GM18519 (cell line): ENCODE measurements around the gene RAB29.

Source experiments
- ATAC-seq: cut with Tn5 transposase; IDR thresholded peaks from one replicate; pipeline ENCODE4 v1.9.1; 2021; ENCODE audit warnings: mild to moderate bottlenecking, moderate library complexity; ENCODE audit not compliant: unreplicated experiment, low FRiP score

Gene RAB29

DNA sequence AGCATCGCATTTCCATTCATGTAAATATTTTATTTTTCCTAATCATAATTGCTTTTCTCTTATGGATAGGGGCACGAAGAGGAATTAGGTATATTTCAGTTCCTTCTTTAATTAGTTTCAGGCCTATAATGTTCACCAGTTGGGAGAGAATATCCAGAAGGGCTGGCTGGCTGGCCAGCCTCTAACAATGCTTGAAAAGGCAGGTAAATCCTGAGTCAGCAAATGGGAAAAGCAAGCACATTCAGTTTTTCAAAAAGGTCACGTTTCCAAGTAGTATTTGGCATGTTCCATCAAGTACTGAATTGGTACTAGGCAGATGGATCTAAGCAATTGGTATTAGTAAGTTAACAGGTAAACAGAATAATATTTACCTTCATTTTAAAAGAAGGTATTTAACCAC, 8.0 kb downstream of the RAB29 start:
- ATAC-seq: no peak

DNA sequence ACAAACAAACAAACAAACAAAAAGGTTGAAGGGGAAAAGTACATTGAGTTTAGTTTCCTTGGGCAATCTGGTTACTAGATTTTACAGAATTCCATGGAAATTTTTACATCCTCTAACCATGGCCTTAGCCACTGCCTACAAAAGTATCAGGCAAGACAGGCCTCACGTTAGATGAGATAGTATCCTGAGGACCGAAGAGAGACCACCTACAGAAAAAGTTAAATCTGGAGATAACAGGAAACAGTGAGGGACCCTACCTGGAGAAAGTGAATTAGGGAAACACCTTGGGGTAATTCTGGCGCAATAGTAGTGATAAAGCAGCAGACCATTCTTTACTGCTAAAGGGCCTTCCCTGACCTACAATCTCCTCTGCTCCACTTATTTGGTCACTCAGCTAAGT, 8.7 kb downstream of the RAB29 start:
- no peak for ATAC-seq

DNA sequence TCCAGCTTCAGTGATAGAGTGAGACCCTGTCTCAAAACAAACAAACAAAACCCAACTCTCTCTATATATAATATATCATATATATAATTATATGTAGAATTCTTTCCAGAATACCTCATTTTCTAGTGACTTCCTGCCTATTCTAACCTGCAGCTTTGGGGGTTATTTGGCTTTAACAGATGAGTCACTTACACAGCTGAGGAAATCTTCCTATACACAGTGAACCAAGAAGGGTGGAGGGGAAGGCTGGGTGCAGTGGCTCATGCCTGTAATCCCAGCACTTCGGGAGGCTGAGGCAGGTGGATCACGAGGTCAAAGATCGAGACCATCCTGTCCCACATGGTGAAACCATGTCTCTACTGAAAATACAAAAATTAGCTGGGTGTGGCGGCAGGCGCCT, 9.2 kb downstream of the RAB29 start:
- no peak for ATAC-seq

DNA sequence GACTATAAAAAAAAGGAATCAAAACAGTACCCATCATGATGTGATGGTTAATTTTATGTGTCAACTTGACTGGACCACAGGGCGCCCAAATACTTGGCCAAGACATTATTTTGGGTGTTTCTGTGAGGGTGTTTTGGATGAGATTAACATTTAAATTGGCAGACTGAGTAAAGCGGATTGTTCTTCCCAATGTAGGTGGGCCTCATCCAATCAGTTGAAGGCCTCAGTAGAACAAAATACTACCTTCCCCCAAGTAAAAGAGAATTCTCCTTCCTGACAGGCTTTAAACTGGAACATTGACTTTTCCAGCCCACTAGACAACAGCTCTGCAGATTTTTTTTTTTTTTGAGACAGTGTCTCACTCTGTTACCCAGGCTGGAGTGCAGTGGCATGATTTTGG, 10.7 kb downstream of the RAB29 start:
- no peak for ATAC-seq

DNA sequence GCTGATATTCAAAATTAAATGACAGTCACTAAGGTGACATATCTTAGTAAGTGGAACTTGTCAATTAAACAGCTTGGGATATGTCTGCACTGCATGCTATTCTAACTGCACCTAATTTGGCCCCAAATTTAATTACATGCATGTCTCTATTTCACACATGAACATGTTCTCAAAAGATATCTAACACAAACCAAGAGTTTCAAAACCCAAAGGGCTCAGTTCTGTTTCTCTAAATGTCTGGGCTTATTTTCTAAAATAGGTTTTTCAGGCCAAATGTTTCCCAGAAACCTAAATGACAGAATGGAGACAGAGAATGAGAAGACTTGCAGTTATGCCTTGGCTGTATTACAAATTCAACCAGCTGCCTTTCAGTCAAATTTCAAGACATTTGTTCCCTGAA, 11.3 kb downstream of the RAB29 start:
- ATAC-seq: no peak

DNA sequence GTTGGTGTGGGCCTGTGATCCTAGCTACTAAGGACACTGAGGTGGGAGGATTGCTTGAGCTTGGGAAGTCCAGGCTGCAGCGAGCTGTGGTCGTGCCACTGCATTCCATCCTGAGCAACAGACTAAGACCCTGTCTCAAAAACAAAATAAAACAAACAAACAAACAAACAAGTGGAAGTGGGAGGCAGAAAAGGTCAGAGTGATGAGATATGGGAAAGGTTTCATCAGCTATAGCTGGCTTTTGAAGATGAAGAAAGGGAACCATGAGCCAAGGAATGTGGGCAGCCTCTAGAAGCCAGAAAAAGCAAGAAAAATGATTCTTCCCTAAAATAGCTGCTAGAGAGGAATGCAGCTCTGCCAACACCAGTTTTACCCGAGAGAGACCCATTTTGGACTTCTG, 14.7 kb downstream of the RAB29 start:
- ATAC-seq: no peak

DNA sequence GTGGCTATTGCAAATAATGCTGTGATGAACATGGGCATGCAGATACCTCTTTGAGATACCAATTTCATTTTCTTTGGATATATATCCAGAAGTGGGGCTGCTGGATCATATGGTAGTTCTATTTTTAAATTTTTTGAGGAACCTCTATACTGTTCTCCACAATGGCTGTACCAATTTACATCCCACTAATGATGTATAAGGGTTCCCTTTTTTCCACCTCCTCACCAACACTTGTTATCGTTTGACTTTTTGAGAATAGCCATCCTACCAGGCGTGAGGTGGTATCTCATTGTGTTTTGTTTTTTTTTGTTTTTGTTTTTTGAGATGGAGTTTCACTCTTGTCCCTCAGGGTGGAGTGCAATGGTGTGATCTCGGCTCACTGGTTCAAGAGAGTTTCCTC, 18.7 kb downstream of the RAB29 start:
- ATAC-seq: no peak

DNA sequence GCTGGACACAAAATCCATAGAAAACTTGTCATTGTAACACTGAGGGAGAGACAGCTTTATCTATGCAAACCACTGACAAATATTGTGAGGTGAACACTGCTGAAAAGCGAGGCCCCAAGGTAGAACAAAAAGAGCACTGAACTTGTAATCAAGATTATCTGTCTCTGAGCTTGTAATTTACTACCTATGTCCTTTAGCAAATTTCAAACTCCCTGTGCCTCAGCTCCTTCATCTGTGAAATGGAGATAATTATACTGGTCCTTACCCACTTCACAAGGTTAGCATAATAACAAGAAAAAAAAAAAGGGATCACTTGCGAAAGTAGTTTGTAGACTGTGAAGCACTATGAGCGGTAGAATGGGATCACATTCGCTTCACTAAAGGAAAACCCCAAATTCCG, 20.4 kb downstream of the RAB29 start:
- ATAC-seq: no peak

DNA sequence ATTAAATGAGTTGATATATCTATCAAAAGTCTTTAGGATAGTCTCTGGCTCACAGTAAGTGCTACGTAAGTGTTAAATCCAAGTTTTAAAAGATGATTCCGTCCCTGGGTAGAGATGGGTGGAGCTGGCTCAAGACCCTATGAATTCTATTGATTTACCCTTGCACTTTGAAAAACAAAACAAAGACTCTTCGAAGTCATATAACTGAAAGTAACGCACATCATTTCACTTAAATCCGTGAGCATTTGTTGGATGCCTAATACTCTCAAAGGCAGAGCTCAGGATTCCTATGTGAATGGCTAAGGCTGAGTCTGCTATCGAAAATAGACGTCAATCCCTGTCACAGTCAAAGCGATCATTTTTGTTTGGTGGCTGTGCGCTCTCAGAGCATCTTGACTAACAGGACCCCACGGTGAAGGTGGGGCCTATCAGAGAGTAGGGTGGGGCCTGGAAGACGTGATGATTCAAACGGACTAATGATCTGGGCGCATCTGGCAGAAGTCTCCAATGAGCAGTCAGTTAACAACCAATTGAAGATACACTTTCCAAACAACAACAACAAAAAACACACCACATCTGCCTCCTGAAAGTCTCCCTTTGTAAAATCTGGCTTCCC, 24.1 kb downstream of the RAB29 start:
- no peak for ATAC-seq

DNA sequence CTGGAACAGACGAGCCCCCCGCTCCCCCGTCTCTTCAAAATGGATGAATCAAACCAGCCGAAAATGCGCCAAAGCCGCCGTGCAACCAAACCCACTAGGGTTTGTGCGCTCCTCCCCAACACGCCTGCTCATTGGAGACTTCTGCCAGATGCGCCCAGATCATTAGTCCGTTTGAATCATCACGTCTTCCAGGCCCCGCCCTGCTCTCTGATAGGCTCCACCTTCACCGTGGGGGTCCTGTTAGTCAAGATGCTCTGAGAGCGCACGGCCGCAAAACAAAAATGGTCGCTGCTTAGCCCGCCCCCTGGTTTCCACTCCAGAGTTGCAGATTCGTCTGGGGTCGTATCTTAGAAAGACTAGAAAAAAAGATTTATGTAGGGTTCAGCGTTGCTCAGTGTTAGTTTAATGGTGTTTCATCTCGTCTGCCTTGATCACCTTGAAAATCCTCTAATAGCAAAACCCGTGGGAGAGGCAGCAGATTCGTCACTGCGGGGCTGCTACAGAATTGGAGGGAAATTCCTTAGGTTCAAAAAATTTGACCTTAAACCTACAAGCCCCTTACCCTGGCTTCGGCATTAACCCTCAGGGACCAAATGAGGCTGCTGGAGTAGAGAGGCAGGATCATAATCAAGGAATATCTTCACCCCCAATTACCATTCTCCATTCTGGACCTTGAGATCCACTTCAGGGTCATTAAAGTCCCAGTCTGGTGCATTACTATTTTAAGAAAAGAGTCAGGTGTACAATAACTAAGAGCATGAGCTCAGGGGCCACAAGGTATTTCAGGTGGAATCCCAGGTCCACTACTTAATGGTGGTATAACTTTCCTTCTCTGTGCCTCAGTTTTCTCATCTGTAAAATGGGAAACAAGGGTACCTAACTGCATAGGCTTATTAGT, 24.9 kb downstream of the RAB29 start, which contains the start of gene NUCKS1:
Gene NUCKS1 (minus strand): TSS at position 45 of the 898 bp plus-strand sequence. CDS start 209 bp downstream, outside the sequence.
- peak; percentile 63 for ATAC-seq

DNA sequence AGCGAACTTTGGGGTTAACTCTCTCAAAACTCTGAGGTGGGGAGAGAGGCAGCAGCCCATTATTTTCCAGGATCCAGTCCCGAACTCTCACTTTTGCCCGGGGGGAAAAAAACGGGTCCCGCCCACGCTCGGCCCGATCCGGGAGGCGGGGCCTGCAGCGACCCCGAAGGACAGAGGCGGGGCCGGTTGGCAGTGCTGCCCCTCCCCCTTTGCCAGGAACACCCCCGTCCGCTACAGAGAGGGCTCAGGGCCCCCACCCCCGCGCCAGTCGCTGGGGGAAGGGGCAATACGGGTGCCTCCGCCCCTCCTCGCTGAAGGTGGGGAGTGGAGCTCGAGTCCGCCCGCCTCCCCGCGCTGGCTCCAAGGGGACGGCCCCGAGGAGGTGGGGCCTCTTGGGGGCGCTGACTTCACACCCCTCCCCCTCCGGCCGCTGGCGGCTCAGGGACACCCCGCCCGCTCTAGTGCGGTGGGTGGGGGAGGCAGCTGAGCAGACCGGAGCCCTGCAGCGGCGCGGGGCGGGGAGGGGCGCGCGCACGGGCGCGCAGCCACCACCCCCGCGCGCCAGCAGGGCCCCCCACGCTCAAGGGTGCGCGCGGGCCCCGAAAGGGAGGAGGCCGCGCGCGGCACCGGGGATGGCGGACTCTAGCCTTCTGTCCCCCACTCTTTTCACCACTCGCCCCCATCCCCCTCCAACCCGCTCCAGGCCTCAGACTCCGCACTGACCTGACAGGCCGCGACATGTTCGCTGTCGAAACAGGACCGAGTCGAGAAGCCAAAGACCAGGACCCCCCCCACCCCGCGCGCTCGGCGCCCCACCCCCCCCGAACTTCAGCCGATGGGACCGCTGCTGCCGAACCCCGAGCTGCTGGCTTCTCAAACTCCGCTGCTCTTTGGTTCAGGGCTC, 25.8 kb downstream of the RAB29 start:
- ATAC-seq: peak; percentile 61

DNA sequence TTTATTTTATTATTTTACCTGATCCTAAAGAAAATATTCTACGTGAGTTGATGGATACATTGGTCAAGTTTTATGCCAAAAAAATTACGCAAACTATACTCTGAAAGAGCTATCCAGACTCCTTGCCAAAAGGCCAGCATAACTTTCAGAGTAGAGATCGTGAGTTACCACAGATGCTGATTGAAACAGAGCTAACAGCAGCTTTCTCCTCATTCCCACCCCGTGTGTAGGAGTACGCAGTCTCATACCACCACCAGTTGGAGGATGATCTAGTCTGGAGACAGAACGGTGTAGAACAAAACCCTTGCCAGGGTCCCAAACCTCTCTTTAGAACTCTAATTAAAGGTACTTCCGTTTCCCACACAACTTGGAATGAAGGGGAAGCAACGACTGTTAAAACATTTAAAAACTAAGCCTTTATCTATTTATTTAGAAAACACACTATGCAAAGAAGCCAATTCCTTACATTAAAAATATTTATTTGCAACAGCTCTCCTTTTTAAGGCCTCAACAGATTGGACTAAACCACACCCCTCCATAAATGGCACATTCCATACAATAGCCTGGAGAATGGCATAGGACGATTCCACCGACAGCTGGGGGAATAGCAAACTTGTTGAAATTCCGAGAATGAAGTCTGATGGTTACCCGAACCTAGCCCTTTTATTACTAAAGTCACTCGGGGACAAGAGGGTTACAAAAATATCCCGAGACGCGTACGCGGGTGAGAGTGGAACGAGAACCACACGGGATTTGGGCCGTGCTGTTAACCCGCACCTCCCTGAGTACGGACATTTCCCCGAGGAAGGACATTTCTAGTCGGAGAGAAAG, 26.7 kb downstream of the RAB29 start:
- ATAC-seq: peak; percentile 7

DNA sequence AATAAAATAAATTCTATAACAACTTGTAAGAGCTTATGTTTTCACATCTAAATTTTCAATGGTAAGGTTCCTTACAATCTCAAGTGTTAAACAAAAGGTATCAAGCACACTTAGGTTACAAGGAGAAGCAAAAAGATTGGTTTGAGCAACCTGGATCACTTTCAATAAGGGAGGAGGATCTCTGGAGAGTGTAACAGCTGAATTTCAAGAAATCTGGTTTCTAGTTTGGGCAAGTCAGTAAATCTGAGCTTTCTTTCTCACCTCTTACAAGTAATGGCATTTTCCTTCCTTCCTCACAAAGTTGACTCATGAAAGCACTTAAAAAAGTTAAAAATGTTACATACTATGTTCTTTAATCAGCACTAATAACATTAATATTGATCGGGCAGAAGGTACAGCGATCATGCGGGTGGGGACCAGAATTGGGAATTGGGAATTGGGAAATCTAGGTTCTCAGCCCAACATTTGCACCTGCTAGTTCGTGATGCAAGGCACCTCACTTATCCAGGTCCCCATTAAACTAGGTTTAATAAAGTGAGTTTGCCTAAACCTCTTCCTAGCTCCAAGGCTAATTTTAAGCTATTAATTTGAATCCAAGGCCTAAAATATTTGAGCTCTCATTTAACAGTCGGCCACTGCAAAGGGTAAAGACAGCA, 28.4 kb downstream of the RAB29 start:
- no peak for ATAC-seq

DNA sequence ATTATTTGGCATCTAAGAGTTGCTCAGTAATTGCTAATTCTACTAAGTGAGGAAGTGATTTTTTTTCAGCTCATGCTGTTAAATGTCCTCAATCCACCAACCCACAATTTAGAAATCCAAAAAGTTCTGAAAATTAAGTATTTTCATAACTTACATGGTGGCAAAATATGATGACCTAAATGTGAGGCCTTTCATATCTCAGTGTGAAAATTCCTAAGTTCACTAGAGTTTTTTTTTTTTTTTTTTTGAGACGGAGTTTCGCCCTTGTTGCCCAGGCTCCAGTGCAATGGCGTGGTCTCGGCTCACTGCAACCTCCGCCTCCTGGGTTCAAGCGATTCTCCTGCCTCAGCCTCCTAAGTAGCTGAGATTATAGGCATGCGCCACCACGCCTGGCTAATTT, 30.9 kb downstream of the RAB29 start:
- ATAC-seq: no peak

DNA sequence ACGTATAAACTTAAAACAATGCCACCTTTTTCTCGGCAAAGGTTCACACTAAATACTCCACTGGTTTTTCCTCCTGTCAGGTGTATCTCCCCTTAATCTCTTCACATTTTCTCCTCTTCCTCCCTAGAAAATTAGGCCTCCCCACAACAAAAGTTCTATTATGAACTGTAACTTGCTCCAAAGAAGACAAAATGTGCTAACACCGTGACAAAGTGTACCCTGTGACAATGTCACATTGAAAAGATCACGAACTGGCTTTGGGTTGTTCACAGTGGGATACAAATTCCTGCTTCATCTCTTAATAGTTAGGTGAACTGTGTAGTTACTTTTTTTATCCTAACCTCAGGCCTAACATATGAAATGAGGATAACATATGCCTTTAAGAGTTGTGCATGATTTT, 31.3 kb downstream of the RAB29 start:
- ATAC-seq: no peak

DNA sequence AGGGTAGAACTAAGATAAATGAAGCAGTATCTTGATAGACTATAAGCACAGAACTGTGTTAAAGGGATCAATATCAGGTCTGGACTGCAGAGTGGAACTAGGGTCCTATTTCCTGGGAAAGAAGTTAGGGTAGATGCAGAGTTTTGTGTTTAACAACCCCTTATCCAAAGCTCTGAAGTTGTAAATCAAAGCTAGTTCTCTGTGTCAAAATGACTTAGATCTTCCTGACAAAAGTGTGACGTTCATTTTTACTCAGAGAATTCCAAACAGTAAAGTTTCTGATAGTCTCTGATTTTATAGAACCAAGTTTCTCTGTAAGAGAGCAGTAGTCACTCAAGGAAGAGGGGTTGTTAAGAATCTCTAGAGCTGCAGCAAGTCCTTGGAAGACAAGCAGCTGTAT, 33.6 kb downstream of the RAB29 start:
- no peak for ATAC-seq

DNA sequence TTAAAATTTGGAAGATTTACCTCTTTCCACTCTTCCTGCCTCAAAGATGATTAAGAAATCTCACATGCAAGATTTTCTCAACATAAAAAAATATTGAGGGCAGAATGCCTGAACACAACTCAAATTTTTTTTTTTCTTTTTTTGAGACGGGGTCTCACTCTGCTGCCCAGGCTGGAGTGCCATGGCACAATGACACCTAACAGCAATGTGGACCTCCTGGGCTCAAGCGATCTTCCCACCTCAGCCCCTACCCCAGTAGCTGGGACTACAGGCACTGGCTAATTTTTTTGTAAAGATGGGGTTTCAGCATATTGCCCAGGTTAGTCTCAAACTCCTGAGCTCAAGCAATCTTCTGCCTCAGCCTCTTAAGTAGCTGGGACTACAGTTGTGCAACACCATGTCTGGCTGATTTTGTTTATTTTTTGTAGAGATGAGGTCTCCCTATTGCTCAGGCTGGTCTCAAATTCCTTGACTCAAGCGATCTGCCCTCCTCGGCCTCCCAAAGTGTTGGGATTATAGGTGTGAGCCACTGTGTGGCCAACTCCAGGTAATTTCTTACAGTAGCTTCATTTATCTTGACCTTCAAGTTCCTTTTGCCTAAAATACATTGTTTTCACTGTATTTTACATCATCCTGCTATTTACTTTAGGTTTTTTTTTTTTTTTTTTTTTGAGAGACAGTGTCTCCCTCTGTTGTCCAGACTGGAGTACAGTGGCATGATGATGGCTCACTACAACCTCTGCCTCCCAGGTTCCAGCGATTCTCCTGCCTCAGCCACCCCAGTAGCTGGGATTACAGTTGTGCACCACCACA, 35.7 kb downstream of the RAB29 start:
- ATAC-seq: no peak

DNA sequence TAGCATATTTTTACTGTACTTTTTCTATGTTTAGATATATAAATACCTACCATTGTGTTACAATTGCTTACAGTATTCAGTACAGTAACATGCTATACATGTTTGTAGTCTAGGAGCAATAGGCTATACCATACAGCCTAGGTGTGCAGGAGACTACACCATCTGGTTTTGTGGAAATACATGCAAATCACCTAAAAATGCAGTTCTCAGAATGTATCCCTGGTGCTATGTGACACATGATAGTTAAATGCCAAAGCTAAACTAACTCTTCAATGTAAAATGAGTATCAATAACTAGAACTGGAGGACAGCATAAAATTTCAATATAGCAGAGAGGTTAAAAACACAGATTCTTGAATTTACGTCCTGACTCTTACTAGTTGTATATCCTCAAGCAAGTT, 40.1 kb downstream of the RAB29 start:
- ATAC-seq: no peak
